GM18909 (cell line): ENCODE data around the gene BAHCC1.
"Not testable (repeated sequence)": the region's sequence is repeated elsewhere in the genome, so short reads cannot be mapped to it uniquely, and the experiment has no call there.

Experiments used
- ATAC-seq: cut with Tn5 transposase; IDR thresholded peaks from one replicate; pipeline ENCODE4 v1.9.1; 2021; ENCODE audit warnings: mild to moderate bottlenecking; ENCODE audit not compliant: unreplicated experiment, poor library complexity

BAHCC1 gene

GRCh38 chr17:81394921-81395599 lies at the start of gene BAHCC1:
BAHCC1 (plus strand) TSS chr17:81395457; CDS start chr17:81399740, 4,283 bp downstream.
- peak; percentile 75 for ATAC-seq

GRCh38 chr17:81346090-81346907 lies 49.0 kb upstream of the BAHCC1 start:
- ATAC-seq, result peak; percentile 75

GRCh38 chr17:81346908-81347349 lies 48.3 kb upstream of the BAHCC1 start:
- no peak for ATAC-seq

GRCh38 chr17:81347437-81347836 lies 47.8 kb upstream of the BAHCC1 start:
- ATAC-seq, result no peak

- ATAC-seq, result no peak
Measured at GRCh38 chr17:81348097-81349055, 46.9 kb upstream of the BAHCC1 start.

- ATAC-seq, result no peak
Measured at GRCh38 chr17:81349397-81350319, 45.6 kb upstream of the BAHCC1 start.

- ATAC-seq, result no peak
Measured at GRCh38 chr17:81350320-81350890, 44.9 kb upstream of the BAHCC1 start.

- ATAC-seq, result not testable (repeated sequence)
Measured at GRCh38 chr17:81351329-81352052, 43.8 kb upstream of the BAHCC1 start.

GRCh38 chr17:81352056-81352455 lies 43.2 kb upstream of the BAHCC1 start:
- ATAC-seq, result not testable (repeated sequence)

GRCh38 chr17:81354252-81354953 lies 40.9 kb upstream of the BAHCC1 start:
- ATAC-seq, result no peak

GRCh38 chr17:81354954-81355347 lies 40.3 kb upstream of the BAHCC1 start:
- no peak for ATAC-seq

GRCh38 chr17:81359218-81359617 lies 36.0 kb upstream of the BAHCC1 start:
- ATAC-seq, result no peak

GRCh38 chr17:81362001-81362400 lies 33.3 kb upstream of the BAHCC1 start:
- ATAC-seq, result not testable (repeated sequence)

- no peak for ATAC-seq
Measured at GRCh38 chr17:81364278-81365147, 30.7 kb upstream of the BAHCC1 start.

GRCh38 chr17:81365148-81365600 lies 30.1 kb upstream of the BAHCC1 start:
- ATAC-seq, result no peak

- ATAC-seq, result no peak
Measured at GRCh38 chr17:81365601-81366585, 29.4 kb upstream of the BAHCC1 start.
